ENCODE measurements around the gene CLIC6. TPM values are rescaled to one million over a fixed set of nuclear protein-coding genes. Genes with fewer than 3 reads are reported as not detected.
A peak's percentile ranks its signal among the peaks of the same experiment; 100 is the strongest.

Gene CLIC6
- total RNA-seq, 1 experiment from 2014 or later, result 0.24 TPM

DNA sequence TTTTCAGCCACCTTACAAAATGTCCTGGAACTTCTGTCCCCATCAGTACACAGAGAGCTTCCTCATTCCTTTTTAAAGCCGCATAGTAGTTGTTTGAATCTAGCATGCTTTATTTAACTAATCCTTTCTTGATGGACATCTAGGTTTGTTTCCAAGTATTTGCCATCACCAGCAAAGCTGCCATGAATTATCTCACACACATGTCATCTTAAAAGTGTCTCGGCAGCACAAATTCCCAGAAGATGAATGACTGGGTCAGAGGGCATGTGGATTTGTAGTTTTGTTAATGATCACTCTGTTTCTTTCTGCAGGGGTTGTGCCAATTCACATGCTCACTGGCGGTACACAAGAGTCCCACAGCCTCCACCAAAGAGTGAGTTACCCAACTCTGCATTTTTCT is 68.3 kb downstream of the CLIC6 start:
- H3K4me3 Mint-ChIP-seq (ENCODE audit: low read depth, unreplicated experiment), result no peak overlapping the region
- no TSS peak for BruUV-seq (replicated peaks)
- no peaks in the 10 kb centered on the region for H3K27me3 Mint-ChIP-seq (ENCODE audit: unreplicated experiment)
- H3K9me3 Mint-ChIP-seq (ENCODE audit: low read depth, unreplicated experiment), result peaks cover 2% of the 10 kb centered on the region
- no peak overlapping the region for H3K27ac Mint-ChIP-seq (ENCODE audit: unreplicated experiment)
- intact Hi-C loops (cut with micrococcal nuclease; ENCODE audit: unreplicated experiment), result no loop called here
- peaks cover 17% of the 10 kb centered on the region for H3K4me1 Mint-ChIP-seq (ENCODE audit: low read depth, unreplicated experiment)
- no peak for TF ChIP-seq CTCF (IDR thresholded peaks at IDR 0.05; ENCODE audit: unreplicated experiment)
- no peaks in the 10 kb centered on the region for H3K36me3 Mint-ChIP-seq (ENCODE audit: insufficient read depth, unreplicated experiment)
- CTCF ChIA-PET, result no interaction called here
- no peak for DNase-seq

GRCh38 chr21:34740198-34740597 is 71.4 kb downstream of the CLIC6 start:
- H3K27ac Mint-ChIP-seq (ENCODE audit: unreplicated experiment), result no peak overlapping the region
- TF ChIP-seq CTCF (IDR thresholded peaks at IDR 0.05; ENCODE audit: unreplicated experiment), result no peak
- peaks cover 2% of the 10 kb centered on the region for H3K9me3 Mint-ChIP-seq (ENCODE audit: low read depth, unreplicated experiment)

GRCh38 chr21:34743285-34743684 is 74.5 kb downstream of the CLIC6 start:
- no peak overlapping the region for H3K27ac Mint-ChIP-seq (ENCODE audit: unreplicated experiment)
- intact Hi-C loops (cut with micrococcal nuclease; ENCODE audit: unreplicated experiment), result loop anchor here (10.0 kb wide), 2 partner anchors 62 to 312 kb away; no protein-coding TSS in a partner anchor
- H3K27me3 Mint-ChIP-seq (ENCODE audit: unreplicated experiment), result no peaks in the 10 kb centered on the region
- H3K4me1 Mint-ChIP-seq (ENCODE audit: low read depth, unreplicated experiment), result peaks cover 20% of the 10 kb centered on the region
- peaks cover 14% of the 10 kb centered on the region for H3K36me3 Mint-ChIP-seq (ENCODE audit: insufficient read depth, unreplicated experiment)
- no peak for DNase-seq
- no peak for TF ChIP-seq CTCF (IDR thresholded peaks at IDR 0.05; ENCODE audit: unreplicated experiment)
- peaks cover 2% of the 10 kb centered on the region for H3K9me3 Mint-ChIP-seq (ENCODE audit: low read depth, unreplicated experiment)
- CTCF ChIA-PET, result no interaction called here
- BruUV-seq (replicated peaks), result no TSS peak
- H3K4me3 Mint-ChIP-seq (ENCODE audit: low read depth, unreplicated experiment), result no peak overlapping the region

More at GRCh38 chr21:34740198-34740597, 71.4 kb downstream of the CLIC6 start:
- Mint-ChIP-seq H3K4me3 (ENCODE audit: low read depth, unreplicated experiment) (no peak overlapping the region), H3K4me1 (ENCODE audit: low read depth, unreplicated experiment) (peaks cover 33% of the 10 kb centered on the region), H3K27me3 (ENCODE audit: unreplicated experiment) (no peaks in the 10 kb centered on the region), H3K36me3 (ENCODE audit: insufficient read depth, unreplicated experiment) (peaks cover 9% of the 10 kb centered on the region)
- DNase-seq, result no peak
- intact Hi-C loops (cut with micrococcal nuclease; ENCODE audit: unreplicated experiment), result loop anchor here (10.0 kb wide), 2 partner anchors 65 to 315 kb away; no protein-coding TSS in a partner anchor
- no TSS peak for BruUV-seq (replicated peaks)
- CTCF ChIA-PET, result no interaction called here

GRCh38 chr21:34743831-34744230 is 75.0 kb downstream of the CLIC6 start:
- peak overlapping the region; percentile 12 for H3K4me3 Mint-ChIP-seq (ENCODE audit: low read depth, unreplicated experiment)
- H3K36me3 Mint-ChIP-seq (ENCODE audit: insufficient read depth, unreplicated experiment), result peaks cover 14% of the 10 kb centered on the region
- DNase-seq, result peak; percentile 59
- peak overlapping the region; percentile 50 for H3K27ac Mint-ChIP-seq (ENCODE audit: unreplicated experiment)
- intact Hi-C loops (cut with micrococcal nuclease; ENCODE audit: unreplicated experiment), result loop anchor here (10.0 kb wide), 2 partner anchors 61 to 311 kb away; no protein-coding TSS in a partner anchor
- CTCF ChIA-PET, result interaction anchor here (0.9 kb wide), 1 partner anchor 21 kb away, joined by 3 read pairs; no protein-coding TSS in a partner anchor
- peaks cover 2% of the 10 kb centered on the region for H3K9me3 Mint-ChIP-seq (ENCODE audit: low read depth, unreplicated experiment)
- peaks cover 26% of the 10 kb centered on the region for H3K4me1 Mint-ChIP-seq (ENCODE audit: low read depth, unreplicated experiment)
- no TSS peak for BruUV-seq (replicated peaks)
- TF ChIP-seq CTCF (IDR thresholded peaks at IDR 0.05; ENCODE audit: unreplicated experiment), result no peak
- H3K27me3 Mint-ChIP-seq (ENCODE audit: unreplicated experiment), result no peaks in the 10 kb centered on the region

All from Calu3 (cell line).